H1 (cell line): ENCODE data around the gene WDR59. TPM values are rescaled to one million over a fixed set of nuclear protein-coding genes. Genes with fewer than 3 reads are reported as not detected.

ENCODE experiments used
- CTCF ChIA-PET: fragments of 300-600 bp; sonication (Branson Sonifier 250); formaldehyde crosslinking; loops from one replicate; lab custom pipeline; 2021; ENCODE audit not compliant: partially characterized antibody; lab: Charles Lee
- POLR2A ChIA-PET: fragments of 300-600 bp; sonication (Branson Sonifier 250); formaldehyde crosslinking; loops from one replicate; lab custom pipeline; 2021; ENCODE audit warnings: inconsistent platforms; ENCODE audit not compliant: partially characterized antibody; lab: Charles Lee
- DNase-seq, 2 experiments: peaks; one replicate each; pipeline versions ENCODE4 v3.0.0 to v3.0.0-alpha.2; 2010 to 2022; ENCODE audit warnings: low spot score in 2 of 2, low read depth in 1 of 2, mixed read lengths in 1 of 2
- FAIRE-seq: peaks from 2 replicates; lab custom pipeline; 2011; peaks lifted over from hg19 to GRCh38; lab: Jason Lieb, UNC
- H2AFZ ChIP-seq: 2 replicates; pipeline ENCODE4 v1.8.1; 2012; ENCODE audit warnings: low read length, inconsistent platforms
- H2AK5ac ChIP-seq: 2 replicates; pipeline ENCODE4 v1.6.1; 2013; ENCODE audit warnings: low read depth, low read length
- H2BK120ac ChIP-seq: replicated peaks from 2 replicates; pipeline ENCODE3; 2013; ENCODE audit warnings: low read depth, low read length, inconsistent platforms
- H2BK12ac ChIP-seq: 2 replicates; pipeline ENCODE4 v1.6.1; 2013; ENCODE audit warnings: low read depth, low read length
- H2BK15ac ChIP-seq: 2 replicates; pipeline ENCODE4 v1.6.1; 2013; ENCODE audit warnings: low read length
- H2BK20ac ChIP-seq: 2 replicates; pipeline ENCODE4 v1.6.1; 2013; ENCODE audit warnings: low read length
- H2BK5ac ChIP-seq: 2 replicates; pipeline ENCODE4 v1.6.1; 2013; ENCODE audit warnings: low read depth, low read length
- H3K14ac ChIP-seq: 2 replicates; pipeline ENCODE4 v1.6.1; 2013; ENCODE audit warnings: inconsistent platforms; ENCODE audit not compliant: insufficient read length
- H3K18ac ChIP-seq: 2 replicates; pipeline ENCODE4 v1.6.1; 2013; ENCODE audit warnings: low read length; ENCODE audit errors: extremely low read depth
- H3K23ac ChIP-seq: 2 replicates; pipeline ENCODE4 v1.6.1; 2013; ENCODE audit warnings: inconsistent platforms; ENCODE audit not compliant: insufficient read length
- H3K23me2 ChIP-seq: 2 replicates; pipeline ENCODE4 v1.6.1; 2013; ENCODE audit warnings: low read depth, low read length
- H3K27ac ChIP-seq: 2 replicates; pipeline ENCODE4 v1.6.1; 2011; ENCODE audit warnings: low read depth, low read length, inconsistent platforms
- H3K27me3 ChIP-seq, 4 experiments: replicated peaks in 1 of 4; 1 replicate in 1 of 4; 2 replicates in 3 of 4; pipeline versions ENCODE4 v1.6.1 to v1.8.1; 2011 to 2013; ENCODE audit warnings: low read length in 3 of 4, mild to moderate bottlenecking in 3 of 4, inconsistent platforms in 2 of 4, mixed read lengths in 2 of 4, moderate library complexity in 1 of 4; ENCODE audit not compliant: control insufficient read depth in 3 of 4, insufficient read depth in 3 of 4; ENCODE audit errors: extremely low read depth in 1 of 4
- H3K36me3 ChIP-seq, 4 experiments: 2 replicates each; pipeline versions ENCODE4 v1.6.1 to v1.8.1; 2011 to 2013; ENCODE audit warnings: mild to moderate bottlenecking in 4 of 4, low read length in 3 of 4, moderate library complexity in 2 of 4, control low read depth in 1 of 4, inconsistent platforms in 1 of 4; ENCODE audit not compliant: insufficient read depth in 4 of 4, control insufficient read depth in 2 of 4
- H3K4ac ChIP-seq: replicated peaks from 2 replicates; pipeline ENCODE3; 2013; ENCODE audit warnings: low read length, low read depth, mixed read lengths, inconsistent platforms; ENCODE audit not compliant: insufficient read length
- H3K4me1 ChIP-seq, 4 experiments: replicated peaks in 1 of 4; 1 replicate in 1 of 4; 2 replicates in 3 of 4; pipeline versions ENCODE4 v1.6.1 to v1.8.1; 2011 to 2013; ENCODE audit warnings: low read length in 3 of 4, inconsistent platforms in 2 of 4, mixed read lengths in 1 of 4; ENCODE audit not compliant: insufficient read depth in 4 of 4, control insufficient read depth in 3 of 4
- H3K4me2 ChIP-seq, 2 experiments: 2 replicates each; pipeline versions ENCODE4 v1.6.1 to v1.8.1; 2011 to 2013; ENCODE audit warnings: low read depth in 2 of 2, low read length in 2 of 2, control low read depth in 1 of 2, inconsistent platforms in 1 of 2, mild to moderate bottlenecking in 1 of 2; ENCODE audit not compliant: insufficient read depth in 1 of 2
- H3K4me3 ChIP-seq, 4 experiments: fragments of 200-600, 300-600 bp in 1 of 4; sonication (generic), shearing (Covaris generic), sonication (Bioruptor Twin) in 1 of 4; 2 replicates each; pipeline versions ENCODE4 v1.5.1 to v1.8.1; 2011 to 2016; ENCODE audit warnings: low read length in 4 of 4, low read depth in 3 of 4, control low read depth in 2 of 4, inconsistent platforms in 2 of 4, mild to moderate bottlenecking in 2 of 4, mixed read lengths in 1 of 4, moderate library complexity in 1 of 4; ENCODE audit not compliant: insufficient read depth in 2 of 4; ENCODE audit errors: extremely low read depth in 1 of 4
- H3K56ac ChIP-seq: replicated peaks from 2 replicates; pipeline ENCODE3; 2013; ENCODE audit warnings: low read depth, mild to moderate bottlenecking, mixed read lengths, low read length, inconsistent platforms; ENCODE audit not compliant: insufficient read length
- H3K79me1 ChIP-seq: 2 replicates; pipeline ENCODE4 v1.6.1; 2013; ENCODE audit warnings: low read depth, low read length, control low read depth
- H3K79me2 ChIP-seq, 2 experiments: 2 replicates each; pipeline versions ENCODE4 v1.6.1 to v1.8.1; 2012 to 2013; ENCODE audit warnings: low read length in 2 of 2, mild to moderate bottlenecking in 2 of 2, inconsistent platforms in 1 of 2; ENCODE audit not compliant: insufficient read depth in 2 of 2, control insufficient read depth in 1 of 2
- H3K9ac ChIP-seq, 4 experiments: replicated peaks in 1 of 4; 1 replicate in 1 of 4; 2 replicates in 3 of 4; pipeline versions ENCODE4 v1.6.1 to v1.8.1; 2011 to 2013; ENCODE audit warnings: low read depth in 3 of 4, low read length in 3 of 4, control low read depth in 2 of 4, mild to moderate bottlenecking in 2 of 4, moderate library complexity in 2 of 4, inconsistent platforms in 1 of 4; ENCODE audit errors: extremely low read depth in 1 of 4
- H3K9me3 ChIP-seq, 2 experiments: 2 replicates each; pipeline versions ENCODE4 v1.6.1 to v1.8.1; 2012 to 2013; ENCODE audit warnings: mild to moderate bottlenecking in 2 of 2, moderate library complexity in 2 of 2, control low read depth in 1 of 2, inconsistent platforms in 1 of 2, low read depth in 1 of 2, low read length in 1 of 2, mixed read lengths in 1 of 2; ENCODE audit not compliant: insufficient read depth in 2 of 2
- H4K20me1 ChIP-seq, 2 experiments: replicated peaks in 1 of 2; 2 replicates each; pipeline versions ENCODE3 to v1.8.1; 2011 to 2013; ENCODE audit warnings: inconsistent platforms in 2 of 2, low read length in 2 of 2, mild to moderate bottlenecking in 1 of 2; ENCODE audit not compliant: insufficient read depth in 2 of 2, control insufficient read depth in 1 of 2
- H4K5ac ChIP-seq: 2 replicates; pipeline ENCODE4 v1.6.1; 2013; ENCODE audit warnings: low read length, low read depth, mixed read lengths, inconsistent platforms; ENCODE audit not compliant: insufficient read length
- H4K8ac ChIP-seq: 2 replicates; pipeline ENCODE4 v1.8.0; 2013; ENCODE audit warnings: mild to moderate bottlenecking, moderate library complexity, low read length, inconsistent platforms; ENCODE audit not compliant: insufficient read depth; ENCODE audit errors: extremely low read depth
- H4K91ac ChIP-seq: replicated peaks from 2 replicates; pipeline ENCODE3; 2013; ENCODE audit warnings: low read length, mixed read lengths, inconsistent platforms; ENCODE audit not compliant: insufficient read length
- CBX5 ChIP-seq: fragments of 300-800, 300-1000 bp; sonication (generic); IDR thresholded peaks from 2 replicates; pipeline ENCODE4 v1.7.1; 2016; ENCODE audit warnings: antibody characterized with exemption, low read length, low read depth
- CEBPB ChIP-seq: IDR thresholded peaks from 2 replicates; pipeline ENCODE4 v1.6.1; 2012; ENCODE audit warnings: low read depth, low read length
- EGR1 ChIP-seq: IDR thresholded peaks from 2 replicates; pipeline ENCODE4 v1.6.1; 2011; ENCODE audit warnings: low read depth, low read length, borderline replicate concordance
- POLR2AphosphoS5 ChIP-seq: IDR thresholded peaks from 2 replicates; pipeline ENCODE4 v1.6.1; 2011; ENCODE audit warnings: low read depth, low read length
- SIRT6 ChIP-seq: IDR thresholded peaks from one replicate; pipeline ENCODE4 v1.7.1; 2012; ENCODE audit warnings: low read length, inconsistent platforms
- SUZ12 ChIP-seq: fragments of 200-600 bp; sonication (generic); IDR thresholded peaks from 2 replicates; pipeline ENCODE4 v1.6.1; 2012; ENCODE audit warnings: mild to moderate bottlenecking, inconsistent platforms, low read length, moderate library complexity, mixed read lengths
- TAF1 ChIP-seq: IDR thresholded peaks from 2 replicates; pipeline ENCODE4 v1.6.1; 2011; ENCODE audit warnings: mild to moderate bottlenecking, low read depth, low read length
- TAF7 ChIP-seq: optimal IDR thresholded peaks from 2 replicates; pipeline ENCODE3; 2011; ENCODE audit warnings: low read depth, mild to moderate bottlenecking, inconsistent platforms, low read length, moderate library complexity, borderline replicate concordance
- TBP ChIP-seq: IDR thresholded peaks from 2 replicates; pipeline ENCODE4 v1.6.1; 2011; ENCODE audit warnings: low read depth, low read length, improper control_type of control experiment
- TCF12 ChIP-seq: IDR thresholded peaks from 2 replicates; pipeline ENCODE4 v1.6.1; 2011; ENCODE audit warnings: low read depth, mild to moderate bottlenecking, low read length
- WGBS, 2 experiments: shearing (Covaris generic) in 1 of 2; methylation state at CpG; one replicate each; pipeline versions ENCODE4 v1.1.6 to v1.1.7; 2013 to 2015; ENCODE audit warnings: low lambda C conversion rate in 2 of 2, mixed read lengths in 2 of 2, inconsistent platforms in 1 of 2, low coverage in 1 of 2, missing lambda C conversion rate in 1 of 2; ENCODE audit not compliant: insufficient replicate concordance in 2 of 2, insufficient coverage in 1 of 2, insufficient read length in 1 of 2; ENCODE audit errors: extremely low coverage in 1 of 2, missing lambda C conversion rate in 1 of 2; 5-methylcytosine and 5-hydroxymethylcytosine counted together
- polyA plus RNA-seq, 7 experiments: library from polyadenylated mRNA; depleted of rRNA in 3 of 7; stranded (reverse) in 5 of 7; unstranded in 2 of 7; fragments of >200 nt in 5 of 7; fragments of 200-250 nt in 2 of 7; gene quantifications; 1 replicate in 5 of 7; 2 replicates in 1 of 7; 4 replicates in 1 of 7; pipeline versions ENCODE4 v1.2.1 to v1.2.3, GENCODE V29; 2011 to 2013; ENCODE audit warnings: missing spikeins in 2 of 7, mixed read lengths in 2 of 7
- total RNA-seq: library from RNA; stranded (reverse); fragmentation: NEBNext Ultra II Directional; extraction: Animal tissue kit (Norgen Biotek cat#: 25700); gene quantifications from 2 replicates; pipeline ENCODE4 v1.2.1, GENCODE V29; 2021
- TF ChIP-seq, protein P1 (sequence below), 3 experiments: IDR thresholded peaks; 1 replicate in 2 of 3; 2 replicates in 1 of 3; pipeline versions ENCODE4 v1.5.1 to v1.6.1; 2011; ENCODE audit warnings: low read length in 3 of 3, mild to moderate bottlenecking in 3 of 3, inconsistent platforms in 2 of 3, low read depth in 1 of 3, moderate library complexity in 1 of 3; ENCODE audit not compliant: insufficient read depth in 1 of 3; ENCODE audit errors: control extremely low read depth in 1 of 3
- TF ChIP-seq, protein P2 (sequence below): IDR thresholded peaks from 2 replicates; pipeline ENCODE4 v1.6.1; 2011; ENCODE audit warnings: low read depth, mild to moderate bottlenecking, low read length; ENCODE audit not compliant: insufficient read depth

WDR59 gene
- total and polyA plus RNA-seq, 2 of the 8 experiments (the other 6 are each of a cell fraction or from before 2014, with no cell fraction given), result 84.2 to 124 TPM

DNA sequence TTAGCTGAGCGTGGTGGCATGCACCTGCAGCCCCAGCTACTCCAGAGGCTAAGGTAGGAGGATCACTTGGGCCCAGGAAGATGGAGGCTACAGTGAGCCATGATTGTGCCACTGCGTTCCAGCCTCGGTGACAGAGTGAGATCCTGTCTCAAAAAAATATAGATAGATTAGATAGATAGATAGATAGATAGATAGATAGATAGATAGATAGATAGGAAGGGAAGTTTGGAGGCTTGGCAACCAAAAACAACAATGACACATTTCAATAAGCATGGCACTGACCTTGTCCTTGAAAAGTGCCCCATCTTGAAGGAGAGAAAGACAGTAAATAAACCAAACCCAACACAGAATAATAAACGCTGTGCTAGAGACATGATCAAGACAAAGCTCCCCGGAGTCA, 152.7 kb downstream of the WDR59 start:
- no peak overlapping the region for H4K91ac ChIP-seq
- no peak for DNase-seq
- no peak overlapping the region for H3K4me2 ChIP-seq
- H4K5ac ChIP-seq, result no peak overlapping the region
- no peak overlapping the region for H2AK5ac ChIP-seq
- H2AFZ ChIP-seq, result no peak overlapping the region
- no peaks in the 10 kb centered on the region for H3K36me3 ChIP-seq
- H3K9me3 ChIP-seq, result no peaks in the 10 kb centered on the region
- H3K4me1 ChIP-seq, result peaks cover 0 to 6% (median under 1%) of the 10 kb centered on the region in 4 experiments; a peak in 4 of 7 replicates
- no peak overlapping the region for H2BK15ac ChIP-seq
- no peaks in the 10 kb centered on the region for H3K23me2 ChIP-seq
- H2BK12ac ChIP-seq, result no peak overlapping the region
- H3K9ac ChIP-seq, result no peak overlapping the region
- FAIRE-seq, result no peak
- H3K23ac ChIP-seq, result no peak overlapping the region
- no peak overlapping the region for H2BK5ac ChIP-seq
- no peaks in the 10 kb centered on the region for H3K79me2 ChIP-seq
- no peak overlapping the region for H2BK20ac ChIP-seq
- no peak overlapping the region for H3K4me3 ChIP-seq
- H4K20me1 ChIP-seq, result no peaks in the 10 kb centered on the region
- H3K27me3 ChIP-seq, result no peaks in the 10 kb centered on the region
- H3K4ac ChIP-seq, result no peak overlapping the region
- 88% methylated on average over 5 of the region's 5 CpGs; no CpG with 5 or more reads in 1 of the 2 experiments for WGBS, 2 experiments
- H2BK120ac ChIP-seq, result no peak overlapping the region
- no peak overlapping the region for H4K8ac ChIP-seq
- H3K56ac ChIP-seq, result no peak overlapping the region
- H3K27ac ChIP-seq, result no peak overlapping the region
- no peak overlapping the region for H3K14ac ChIP-seq
- CTCF ChIA-PET, result interaction anchor here (0.6 to 3.5 kb wide), 4 partner anchors 14 to 458 kb away, joined by 3 to 12 read pairs (median 4); no protein-coding TSS in a partner anchor
- H3K79me1 ChIP-seq, result no peaks in the 10 kb centered on the region
- POLR2A ChIA-PET, result interaction anchor here (0.6 kb wide), 1 partner anchor 17 kb away, joined by 3 read pairs; no protein-coding TSS in a partner anchor
- H3K18ac ChIP-seq, result no peak overlapping the region
- TF ChIP-seq POLR2AphosphoS5, result no peak
- no peak for TF ChIP-seq SIRT6
- no peak for TF ChIP-seq TCF12
- no peak for TF ChIP-seq SUZ12
- TF ChIP-seq TAF7, result no peak
- TF ChIP-seq, protein P1, sequence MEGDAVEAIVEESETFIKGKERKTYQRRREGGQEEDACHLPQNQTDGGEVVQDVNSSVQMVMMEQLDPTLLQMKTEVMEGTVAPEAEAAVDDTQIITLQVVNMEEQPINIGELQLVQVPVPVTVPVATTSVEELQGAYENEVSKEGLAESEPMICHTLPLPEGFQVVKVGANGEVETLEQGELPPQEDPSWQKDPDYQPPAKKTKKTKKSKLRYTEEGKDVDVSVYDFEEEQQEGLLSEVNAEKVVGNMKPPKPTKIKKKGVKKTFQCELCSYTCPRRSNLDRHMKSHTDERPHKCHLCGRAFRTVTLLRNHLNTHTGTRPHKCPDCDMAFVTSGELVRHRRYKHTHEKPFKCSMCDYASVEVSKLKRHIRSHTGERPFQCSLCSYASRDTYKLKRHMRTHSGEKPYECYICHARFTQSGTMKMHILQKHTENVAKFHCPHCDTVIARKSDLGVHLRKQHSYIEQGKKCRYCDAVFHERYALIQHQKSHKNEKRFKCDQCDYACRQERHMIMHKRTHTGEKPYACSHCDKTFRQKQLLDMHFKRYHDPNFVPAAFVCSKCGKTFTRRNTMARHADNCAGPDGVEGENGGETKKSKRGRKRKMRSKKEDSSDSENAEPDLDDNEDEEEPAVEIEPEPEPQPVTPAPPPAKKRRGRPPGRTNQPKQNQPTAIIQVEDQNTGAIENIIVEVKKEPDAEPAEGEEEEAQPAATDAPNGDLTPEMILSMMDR (IDR thresholded peaks at IDR 0.05; ENCODE audit: control extremely low read depth in 1 of 3, insufficient read depth in 1 of 3, low read depth in 1 of 3, low read length in 3 of 3), result no peak
- no peak for TF ChIP-seq CBX5
- TF ChIP-seq, protein P2, sequence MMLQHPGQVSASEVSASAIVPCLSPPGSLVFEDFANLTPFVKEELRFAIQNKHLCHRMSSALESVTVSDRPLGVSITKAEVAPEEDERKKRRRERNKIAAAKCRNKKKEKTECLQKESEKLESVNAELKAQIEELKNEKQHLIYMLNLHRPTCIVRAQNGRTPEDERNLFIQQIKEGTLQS, result no peak
- TF ChIP-seq TAF1, result no peak
- no peak for TF ChIP-seq TBP
- no peak for TF ChIP-seq EGR1
- TF ChIP-seq CEBPB, result no peak
